HL-60 (cell line): ENCODE results near the gene GRID1.

Experiments
- POLR2AphosphoS5 ChIP-seq: IDR thresholded peaks from 2 replicates; pipeline ENCODE4 v1.6.1; 2012; ENCODE audit warnings: low read depth
- TF ChIP-seq, protein P1 (sequence below): IDR thresholded peaks from one replicate; pipeline ENCODE4 v1.5.1; 2011; ENCODE audit warnings: low read length, control low read depth, inconsistent platforms; ENCODE audit not compliant: insufficient read depth

DNA sequence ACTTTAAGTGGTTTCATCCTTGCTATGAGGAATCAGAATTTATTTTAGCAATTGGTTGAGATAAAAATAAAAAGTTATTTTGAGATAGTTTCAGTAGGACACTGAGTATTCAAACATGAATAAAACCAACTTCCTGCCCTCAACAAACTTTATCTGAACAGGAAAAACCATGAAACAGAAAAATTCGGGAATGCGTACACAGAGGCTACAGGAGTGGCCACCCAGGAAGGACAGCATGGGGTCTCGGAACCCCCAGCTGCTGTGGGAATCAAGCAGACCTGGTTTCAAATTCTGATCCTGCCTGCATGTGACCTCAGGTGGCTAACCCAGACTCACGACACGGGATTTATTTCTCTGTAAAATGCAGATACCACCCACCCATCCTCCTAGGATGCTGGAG lies 49.0 kb upstream of the GRID1 start:
- TF ChIP-seq POLR2AphosphoS5: no peak
- TF ChIP-seq, protein P1, sequence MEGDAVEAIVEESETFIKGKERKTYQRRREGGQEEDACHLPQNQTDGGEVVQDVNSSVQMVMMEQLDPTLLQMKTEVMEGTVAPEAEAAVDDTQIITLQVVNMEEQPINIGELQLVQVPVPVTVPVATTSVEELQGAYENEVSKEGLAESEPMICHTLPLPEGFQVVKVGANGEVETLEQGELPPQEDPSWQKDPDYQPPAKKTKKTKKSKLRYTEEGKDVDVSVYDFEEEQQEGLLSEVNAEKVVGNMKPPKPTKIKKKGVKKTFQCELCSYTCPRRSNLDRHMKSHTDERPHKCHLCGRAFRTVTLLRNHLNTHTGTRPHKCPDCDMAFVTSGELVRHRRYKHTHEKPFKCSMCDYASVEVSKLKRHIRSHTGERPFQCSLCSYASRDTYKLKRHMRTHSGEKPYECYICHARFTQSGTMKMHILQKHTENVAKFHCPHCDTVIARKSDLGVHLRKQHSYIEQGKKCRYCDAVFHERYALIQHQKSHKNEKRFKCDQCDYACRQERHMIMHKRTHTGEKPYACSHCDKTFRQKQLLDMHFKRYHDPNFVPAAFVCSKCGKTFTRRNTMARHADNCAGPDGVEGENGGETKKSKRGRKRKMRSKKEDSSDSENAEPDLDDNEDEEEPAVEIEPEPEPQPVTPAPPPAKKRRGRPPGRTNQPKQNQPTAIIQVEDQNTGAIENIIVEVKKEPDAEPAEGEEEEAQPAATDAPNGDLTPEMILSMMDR: no peak
